Trophoblast cell (in vitro differentiated cells and primary cell): ENCODE data around the gene MYCN.

Source experiments
- DNase-seq, 2 donors: peaks; one replicate each; pipeline ENCODE4 v3.0.0-alpha.2; 2016
- H2AFZ ChIP-seq: 2 replicates; pipeline ENCODE4 v1.6.1; 2013; ENCODE audit warnings: low read length, moderate library complexity, mild to moderate bottlenecking; ENCODE audit not compliant: insufficient read depth, poor library complexity
- H2AK5ac ChIP-seq: 2 replicates; pipeline ENCODE4 v1.6.1; 2013; ENCODE audit warnings: mild to moderate bottlenecking, low read length
- H2BK120ac ChIP-seq: 2 replicates; pipeline ENCODE4 v1.6.1; 2013; ENCODE audit warnings: low read length, mild to moderate bottlenecking, moderate library complexity; ENCODE audit not compliant: insufficient read depth, poor library complexity
- H2BK12ac ChIP-seq: 2 replicates; pipeline ENCODE4 v1.6.1; 2013; ENCODE audit warnings: mild to moderate bottlenecking, low read length, moderate library complexity
- H2BK5ac ChIP-seq: 2 replicates; pipeline ENCODE4 v1.6.1; 2013; ENCODE audit warnings: low read length, low read depth, moderate library complexity, mild to moderate bottlenecking; ENCODE audit not compliant: poor library complexity
- H3K14ac ChIP-seq: 2 replicates; pipeline ENCODE4 v1.6.1; 2013; ENCODE audit warnings: mild to moderate bottlenecking, low read length
- H3K18ac ChIP-seq: 2 replicates; pipeline ENCODE4 v1.6.1; 2013; ENCODE audit warnings: mild to moderate bottlenecking, low read length
- H3K23ac ChIP-seq: 2 replicates; pipeline ENCODE4 v1.6.1; 2013; ENCODE audit warnings: low read length
- H3K27ac ChIP-seq: 2 replicates; pipeline ENCODE4 v1.5.1; 2013; ENCODE audit warnings: low read depth, mild to moderate bottlenecking, inconsistent platforms, low read length, moderate library complexity
- H3K27me3 ChIP-seq: 2 replicates; pipeline ENCODE4 v1.6.1; 2013; ENCODE audit warnings: inconsistent platforms, mild to moderate bottlenecking, low read length, moderate library complexity; ENCODE audit not compliant: insufficient read depth
- H3K36me3 ChIP-seq, 2 experiments: 1 replicate in 1 of 2; 2 replicates in 1 of 2; pipeline ENCODE4 v1.6.1; 2013; ENCODE audit warnings: low read length in 2 of 2, mild to moderate bottlenecking in 2 of 2, moderate library complexity in 1 of 2; ENCODE audit not compliant: insufficient read depth in 2 of 2, control insufficient read depth in 1 of 2
- H3K4ac ChIP-seq: 2 replicates; pipeline ENCODE4 v1.6.1; 2013; ENCODE audit warnings: low read depth, mild to moderate bottlenecking, low read length, moderate library complexity
- H3K4me1 ChIP-seq, 2 experiments: 1 replicate in 1 of 2; 2 replicates in 1 of 2; pipeline ENCODE4 v1.6.1; 2013; ENCODE audit warnings: low read length in 2 of 2, mild to moderate bottlenecking in 2 of 2, moderate library complexity in 1 of 2; ENCODE audit not compliant: insufficient read depth in 2 of 2, control insufficient read depth in 1 of 2
- H3K4me2 ChIP-seq: 2 replicates; pipeline ENCODE4 v1.6.1; 2013; ENCODE audit warnings: inconsistent platforms, mild to moderate bottlenecking, low read length, moderate library complexity
- H3K4me3 ChIP-seq: 2 replicates; pipeline ENCODE4 v1.5.1; 2013; ENCODE audit warnings: mild to moderate bottlenecking, low read depth, low read length, inconsistent platforms
- H3K79me1 ChIP-seq: one replicate; pipeline ENCODE4 v1.6.1; 2013; ENCODE audit warnings: low read length
- H3K79me2 ChIP-seq: 2 replicates; pipeline ENCODE4 v1.6.1; 2013; ENCODE audit warnings: low read length, mild to moderate bottlenecking; ENCODE audit not compliant: control insufficient read depth, insufficient read depth, poor library complexity
- H3K9ac ChIP-seq: 2 replicates; pipeline ENCODE4 v1.6.1; 2013; ENCODE audit warnings: mild to moderate bottlenecking, low read length
- H3K9me3 ChIP-seq: 2 replicates; pipeline ENCODE4 v1.6.1; 2013; ENCODE audit warnings: low read depth, mild to moderate bottlenecking, control low read depth, inconsistent platforms, low read length; ENCODE audit not compliant: insufficient read depth
- H4K12ac ChIP-seq: 2 replicates; pipeline ENCODE4 v1.6.1; 2013; ENCODE audit warnings: low read depth, mild to moderate bottlenecking, low read length, moderate library complexity
- H4K8ac ChIP-seq: 2 replicates; pipeline ENCODE4 v1.6.1; 2013; ENCODE audit warnings: low read depth, mild to moderate bottlenecking, low read length, moderate library complexity
- H4K91ac ChIP-seq: one replicate; pipeline ENCODE4 v1.6.1; 2013; ENCODE audit warnings: low read depth, mild to moderate bottlenecking, low read length, moderate library complexity
- WGBS: extraction: QIAGEN DNeasy Blood & Tissue Kit; methylation state at CpG from one replicate; pipeline ENCODE4 v1.1.7; 2013; ENCODE audit warnings: missing lambda C conversion rate; ENCODE audit not compliant: insufficient read length, insufficient coverage; ENCODE audit errors: extremely low coverage; 5-methylcytosine and 5-hydroxymethylcytosine counted together

MYCN gene

DNA sequence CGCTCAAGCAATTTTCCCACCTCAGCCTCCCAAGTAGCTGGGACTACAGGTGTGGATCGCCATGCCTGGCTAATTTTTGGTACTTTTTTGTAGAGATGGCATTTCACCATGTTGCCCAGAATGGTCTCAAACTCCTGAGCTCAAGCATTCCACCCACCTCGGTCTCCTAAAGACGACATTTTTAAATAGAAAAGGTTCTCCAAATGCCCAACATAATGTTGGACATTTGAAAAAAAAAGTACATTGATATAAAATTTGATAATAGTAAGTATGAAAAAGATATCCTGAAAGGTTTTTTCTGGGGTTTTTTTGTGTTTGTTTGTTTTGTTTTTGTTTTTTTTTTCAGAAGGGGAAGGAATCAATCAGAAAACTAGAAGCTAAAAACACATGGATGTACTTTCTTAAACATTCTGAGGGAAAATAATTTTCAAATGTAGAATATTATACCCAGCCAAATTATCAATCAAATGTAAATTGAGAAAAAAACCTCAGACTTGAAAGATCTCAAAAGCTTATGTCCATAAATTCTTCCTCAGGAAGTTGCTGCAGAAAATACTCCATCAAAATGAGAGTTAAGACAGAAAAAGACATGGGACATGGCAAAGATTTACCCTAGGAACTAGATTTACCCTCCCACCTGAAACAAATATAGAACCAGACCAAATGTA lies 42.8 kb upstream of the MYCN start:
- Histone ChIP-seq H3K9me3 (peaks cover 2% of the 10 kb centered on the region), H4K8ac (no peak overlapping the region), H4K12ac (no peak overlapping the region), H3K4me3 (no peak overlapping the region), H4K91ac (no peak overlapping the region), H3K79me2 (no peaks in the 10 kb centered on the region), H3K4me2 (no peak overlapping the region), H3K27me3 (no peaks in the 10 kb centered on the region), H3K27ac (no peak overlapping the region), H2BK5ac (no peak overlapping the region), H3K18ac (no peak overlapping the region), H3K4ac (no peak overlapping the region), H3K36me3 (no peaks in the 10 kb centered on the region), H3K14ac (no peak overlapping the region), H3K79me1 (no peaks in the 10 kb centered on the region), H3K4me1 (peaks cover 0 to 3% of the 10 kb centered on the region in 2 experiments), H2AK5ac (no peak overlapping the region), H2BK120ac (no peak overlapping the region), H2AFZ (no peak overlapping the region), H3K23ac (no peak overlapping the region), H2BK12ac (no peak overlapping the region), H3K9ac (no peak overlapping the region)
- DNase-seq: no peak
- WGBS: no CpG with 5 or more reads among the region's 4 CpGs

DNA sequence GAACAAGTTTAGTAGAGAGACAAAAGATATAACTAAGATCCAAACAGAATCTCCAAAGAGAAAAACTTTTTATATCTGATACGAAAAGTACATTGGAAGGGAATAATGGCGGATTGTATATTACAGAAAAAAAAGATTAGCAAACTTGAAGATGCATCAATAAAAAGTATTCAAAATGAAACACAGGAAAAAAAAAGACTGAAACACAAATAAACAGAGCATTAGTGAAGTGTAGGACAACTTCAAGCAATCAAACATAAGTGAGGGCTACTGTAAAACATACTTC lies 41.1 kb upstream of the MYCN start:
- Histone ChIP-seq H3K9ac (no peak overlapping the region), H3K14ac (no peak overlapping the region), H4K8ac (no peak overlapping the region), H3K23ac (no peak overlapping the region), H3K4me1 (peaks cover 0 to 3% of the 10 kb centered on the region in 2 experiments), H3K27ac (no peak overlapping the region), H3K79me1 (no peaks in the 10 kb centered on the region), H4K12ac (no peak overlapping the region), H2BK120ac (no peak overlapping the region), H2AFZ (no peak overlapping the region), H3K79me2 (no peaks in the 10 kb centered on the region), H3K36me3 (no peaks in the 10 kb centered on the region), H4K91ac (no peak overlapping the region), H3K9me3 (peaks cover 2% of the 10 kb centered on the region), H2BK5ac (no peak overlapping the region), H2BK12ac (no peak overlapping the region), H3K18ac (no peak overlapping the region), H2AK5ac (no peak overlapping the region), H3K4ac (no peak overlapping the region), H3K4me3 (no peak overlapping the region), H3K4me2 (no peak overlapping the region), H3K27me3 (no peaks in the 10 kb centered on the region)
- no CpG with 5 or more reads among the region's 2 CpGs for WGBS
- no peak for DNase-seq

DNA sequence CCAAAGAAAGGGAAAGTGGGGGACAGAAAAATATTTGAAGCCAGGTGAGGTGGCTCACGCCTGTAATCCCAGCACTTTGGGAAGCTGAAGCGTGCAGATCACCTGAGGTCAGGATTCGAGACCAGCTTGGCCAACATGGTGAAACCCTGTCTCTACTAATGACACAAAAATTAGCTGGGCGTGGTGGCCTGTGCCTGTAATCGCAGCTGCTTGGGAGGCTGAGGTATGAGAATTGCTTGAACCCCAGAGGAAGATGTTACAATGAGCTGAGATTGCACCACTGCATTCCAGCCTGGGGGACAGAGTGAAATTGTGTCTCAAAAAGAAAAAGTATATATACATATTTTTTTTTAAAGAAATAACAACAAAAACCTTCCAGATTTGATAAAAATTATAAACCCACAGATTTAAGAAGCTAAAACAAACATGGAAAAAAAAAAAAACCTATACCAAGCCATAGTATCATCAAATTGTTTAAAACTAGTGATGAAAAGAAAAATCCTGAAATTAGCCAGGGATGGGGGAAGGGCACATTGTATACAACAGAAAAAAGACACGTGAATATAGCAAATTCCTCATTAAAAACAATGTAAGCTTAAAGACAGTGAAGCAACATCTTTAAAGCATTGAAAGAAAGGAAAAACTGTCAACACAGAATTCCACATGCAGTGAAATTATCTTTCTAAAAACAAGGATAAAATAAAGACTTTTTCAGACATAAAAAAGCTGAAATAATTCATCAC lies 40.4 kb upstream of the MYCN start:
- Histone ChIP-seq H4K12ac (no peak overlapping the region), H3K4me3 (no peak overlapping the region), H3K9ac (no peak overlapping the region), H3K4me2 (no peak overlapping the region), H2AFZ (no peak overlapping the region), H3K79me2 (no peaks in the 10 kb centered on the region), H4K91ac (no peak overlapping the region), H3K23ac (no peak overlapping the region), H2AK5ac (no peak overlapping the region), H3K36me3 (no peaks in the 10 kb centered on the region), H3K27ac (no peak overlapping the region), H2BK12ac (no peak overlapping the region), H2BK5ac (no peak overlapping the region), H3K4ac (no peak overlapping the region), H4K8ac (no peak overlapping the region), H3K18ac (no peak overlapping the region), H2BK120ac (no peak overlapping the region), H3K4me1 (peaks cover 0 to 3% of the 10 kb centered on the region in 2 experiments), H3K9me3 (peaks cover 2% of the 10 kb centered on the region), H3K79me1 (no peaks in the 10 kb centered on the region), H3K14ac (no peak overlapping the region), H3K27me3 (no peaks in the 10 kb centered on the region)
- WGBS: no CpG with 5 or more reads among the region's 6 CpGs
- peak; percentile 90 to 93 for DNase-seq

DNA sequence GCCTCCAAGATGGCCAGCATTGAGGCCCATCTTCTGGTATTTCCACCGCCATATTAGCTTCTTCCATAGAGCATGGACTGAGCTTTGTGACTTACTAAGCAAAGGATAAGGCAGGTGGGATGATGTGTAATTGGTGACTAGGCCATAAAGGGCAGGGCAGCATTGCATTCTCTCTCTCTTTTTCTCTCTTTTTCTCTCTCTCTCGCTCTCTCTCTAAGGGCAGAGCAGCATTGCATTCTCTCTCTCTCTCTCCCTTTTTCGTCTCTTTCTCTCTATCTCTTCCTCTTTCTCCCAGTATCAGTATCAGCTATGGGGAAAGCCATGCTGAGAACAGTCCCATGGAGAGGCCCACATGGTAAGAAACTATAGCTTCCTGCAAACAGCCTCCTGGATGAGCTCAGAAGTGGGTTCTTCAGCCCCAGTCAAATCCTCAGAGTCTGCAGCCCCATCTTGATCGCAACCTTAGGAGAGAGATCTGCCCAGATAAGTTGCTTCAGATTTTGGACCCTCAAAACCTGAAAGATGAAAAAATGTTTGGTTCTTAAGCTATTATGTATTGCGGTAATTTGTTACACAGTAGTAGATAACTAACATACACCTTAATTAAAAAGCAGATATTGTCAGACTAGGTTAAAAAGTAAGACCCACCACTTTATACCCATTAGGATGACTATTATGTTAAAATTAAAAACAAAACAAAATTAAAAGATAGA lies 39.1 kb upstream of the MYCN start:
- H3K18ac ChIP-seq: no peak overlapping the region
- H3K27ac ChIP-seq: no peak overlapping the region
- no peak overlapping the region for H2BK5ac ChIP-seq
- no peak overlapping the region for H3K4ac ChIP-seq
- no peak overlapping the region for H2AFZ ChIP-seq
- H4K8ac ChIP-seq: no peak overlapping the region
- H3K4me1 ChIP-seq: peaks cover 0 to 3% of the 10 kb centered on the region in 2 experiments
- no peak overlapping the region for H3K23ac ChIP-seq
- no peak overlapping the region for H2AK5ac ChIP-seq
- DNase-seq: peak; percentile 43 to 65
- no peak overlapping the region for H3K14ac ChIP-seq
- H4K12ac ChIP-seq: peak overlapping the region; percentile 65
- H3K36me3 ChIP-seq: no peaks in the 10 kb centered on the region
- H2BK12ac ChIP-seq: peak overlapping the region; percentile 44
- H3K4me3 ChIP-seq: no peak overlapping the region
- H3K27me3 ChIP-seq: no peaks in the 10 kb centered on the region
- no peak overlapping the region for H4K91ac ChIP-seq
- H3K79me1 ChIP-seq: no peaks in the 10 kb centered on the region
- H3K4me2 ChIP-seq: no peak overlapping the region
- H3K79me2 ChIP-seq: no peaks in the 10 kb centered on the region
- H3K9ac ChIP-seq: no peak overlapping the region
- no peak overlapping the region for H2BK120ac ChIP-seq
- H3K9me3 ChIP-seq: peaks cover 2% of the 10 kb centered on the region
- WGBS: no CpG with 5 or more reads among the region's 5 CpGs
